Smooth muscle cell (in vitro differentiated cells): ENCODE measurements around the gene DUSP19. TPM values are rescaled to one million over a fixed set of nuclear protein-coding genes. Genes with fewer than 3 reads are reported as not detected.
A peak's percentile ranks its signal among the peaks of the same experiment; 100 is the strongest.
"Not testable (repeated sequence)": the region's sequence is repeated elsewhere in the genome, so short reads cannot be mapped to it uniquely, and the experiment has no call there.

ENCODE experiments used
- DNase-seq: peaks from one replicate; lab custom pipeline; 2025; ENCODE audit not compliant: unreplicated experiment; lab: John Stamatoyannopoulos, UW
- H2AFZ ChIP-seq: fragments of 200-600 bp; sonication (generic); 2 replicates; pipeline ENCODE4 v1.6.0; 2016; ENCODE audit warnings: antibody characterized with exemption, low read depth, mild to moderate bottlenecking
- H3F3A ChIP-seq: fragments of 200-600 bp; sonication (generic); 2 replicates; pipeline ENCODE4 v1.6.0; 2017; ENCODE audit warnings: antibody characterized with exemption, low read depth
- H3K27ac ChIP-seq: fragments of 200-600 bp; sonication (generic); 2 replicates; pipeline ENCODE4 v1.5.1; 2016; ENCODE audit warnings: low read depth, mild to moderate bottlenecking
- H3K27me3 ChIP-seq: fragments of 200-600 bp; sonication (generic); 2 replicates; pipeline ENCODE4 v1.6.1; 2016; ENCODE audit warnings: low read depth, mild to moderate bottlenecking
- H3K36me3 ChIP-seq: fragments of 200-600 bp; sonication (generic); 2 replicates; pipeline ENCODE4 v1.5.1; 2016; ENCODE audit warnings: low read depth
- H3K4me1 ChIP-seq: fragments of 200-600 bp; sonication (generic); 2 replicates; pipeline ENCODE4 v1.5.1; 2016; ENCODE audit warnings: low read depth
- H3K4me2 ChIP-seq: fragments of 200-600 bp; sonication (generic); 2 replicates; pipeline ENCODE4 v1.6.0; 2016; ENCODE audit warnings: mild to moderate bottlenecking
- H3K4me3 ChIP-seq: fragments of 200-600 bp; sonication (generic); 2 replicates; pipeline ENCODE4 v1.5.1; 2016; ENCODE audit warnings: mild to moderate bottlenecking
- H3K79me2 ChIP-seq: fragments of 200-600 bp; sonication (generic); 2 replicates; pipeline ENCODE4 v1.6.0; 2016; ENCODE audit warnings: low read depth, mild to moderate bottlenecking
- H3K9ac ChIP-seq: fragments of 200-600 bp; sonication (generic); 2 replicates; pipeline ENCODE4 v1.6.0; 2016; ENCODE audit warnings: low read depth
- H3K9me3 ChIP-seq: fragments of 200-600 bp; sonication (generic); replicated peaks from 2 replicates; pipeline ENCODE4 v1.5.1; 2016; ENCODE audit warnings: low read depth
- H4K20me1 ChIP-seq: fragments of 200-600 bp; sonication (generic); 2 replicates; pipeline ENCODE4 v1.6.0; 2016; ENCODE audit warnings: low read depth
- WGBS: methylation state at CpG from one replicate; pipeline ENCODE4 v1.1.7; 2016; ENCODE audit warnings: low lambda C conversion rate; 5-methylcytosine and 5-hydroxymethylcytosine counted together
- polyA plus RNA-seq: library from polyadenylated mRNA; unstranded; fragments of >200 nt; fragmentation: Nextera tagmentation; extraction: Ambion mirVana; gene quantifications from 2 replicates; pipeline ENCODE4 v1.2.1, GENCODE V29; 2016
- total RNA-seq: library from RNA; depleted of rRNA; stranded (reverse); fragments of >200 nt; gene quantifications from 2 replicates; pipeline ENCODE4 v1.2.3, GENCODE V29; 2014
- TF ChIP-seq, protein P1 (sequence below): fragments of 200-600 bp; sonication (generic); IDR thresholded peaks from 2 replicates; pipeline ENCODE4 v1.5.1; 2017; ENCODE audit warnings: borderline replicate concordance, mild to moderate bottlenecking, antibody characterized with exemption; ENCODE audit not compliant: insufficient read depth, poor library complexity, severe bottlenecking

DUSP19 gene
- total and polyA plus RNA-seq, 2 experiments from 2014 or later, result 0.70 to 1.2 TPM

DNA sequence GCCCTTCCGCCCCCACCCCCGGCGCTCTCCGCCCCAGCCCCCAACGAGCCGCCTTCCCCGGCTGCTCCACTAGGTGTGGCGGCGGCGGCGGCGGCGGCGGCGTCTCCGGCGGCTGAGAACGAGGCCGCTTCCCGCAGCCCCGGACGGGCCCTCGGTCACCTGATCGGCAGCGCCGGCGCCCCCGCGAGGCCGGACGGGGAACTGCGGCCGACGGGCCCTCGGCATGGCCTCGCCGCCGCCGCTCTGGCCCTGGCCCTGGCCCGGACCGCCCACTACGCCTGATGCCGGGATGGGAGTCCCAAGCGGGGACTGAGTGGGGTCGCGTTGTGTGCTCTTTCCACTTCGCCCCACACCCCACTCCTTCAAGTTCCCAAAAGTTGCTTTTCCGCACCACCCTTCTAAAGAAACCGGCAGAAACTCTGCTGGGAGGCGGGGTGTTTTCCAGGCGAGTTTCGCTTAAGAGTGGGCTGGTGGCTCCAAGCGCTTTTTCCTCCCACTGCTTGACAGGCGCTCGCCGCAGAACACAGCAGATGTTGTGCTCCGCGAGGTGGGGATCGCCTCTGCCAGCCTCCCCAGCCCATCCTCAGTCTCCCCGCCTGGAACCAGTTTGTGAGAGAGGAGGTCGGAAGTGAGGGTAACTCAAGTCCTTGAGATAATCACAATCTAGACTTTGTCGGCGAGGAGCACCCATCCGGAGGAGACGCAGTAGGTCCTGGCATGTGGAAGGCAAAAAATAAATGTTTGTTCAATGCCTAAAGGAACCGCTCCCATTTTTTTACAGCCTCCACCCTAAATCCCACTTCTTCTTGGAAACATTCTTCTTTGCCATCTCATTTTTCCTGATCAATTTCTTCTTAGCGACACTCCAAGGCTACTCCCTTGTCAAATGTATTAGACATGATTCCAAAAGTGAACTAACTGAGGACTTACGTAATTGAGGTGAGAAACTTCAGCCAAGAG, 39.9 kb upstream of the DUSP19 start, which contains the start of gene NCKAP1:
Gene NCKAP1, minus strand, starts transcription at position 117 of the 960 bp plus-strand sequence. CDS start 358 bp downstream, outside the sequence.
- H3K9ac ChIP-seq, result peak within 1 kb of the TSS; percentile 95
- peaks cover 30% of the 10 kb centered on the region for H3K4me1 ChIP-seq
- no peaks in the 10 kb centered on the region for H3K36me3 ChIP-seq
- peak within 1 kb of the TSS; percentile 93 for H3K27ac ChIP-seq
- peaks cover 16% of the 10 kb centered on the region for H3F3A ChIP-seq
- DNase-seq, result peak; percentile 89
- H2AFZ ChIP-seq, result peak within 1 kb of the TSS; percentile 99
- 8% methylated on average over 32 of the region's 68 CpGs for WGBS
- H3K9me3 ChIP-seq, result no peaks in the 10 kb centered on the region
- H3K79me2 ChIP-seq, result peaks cover 39% of the 10 kb centered on the region
- TF ChIP-seq, protein P1, sequence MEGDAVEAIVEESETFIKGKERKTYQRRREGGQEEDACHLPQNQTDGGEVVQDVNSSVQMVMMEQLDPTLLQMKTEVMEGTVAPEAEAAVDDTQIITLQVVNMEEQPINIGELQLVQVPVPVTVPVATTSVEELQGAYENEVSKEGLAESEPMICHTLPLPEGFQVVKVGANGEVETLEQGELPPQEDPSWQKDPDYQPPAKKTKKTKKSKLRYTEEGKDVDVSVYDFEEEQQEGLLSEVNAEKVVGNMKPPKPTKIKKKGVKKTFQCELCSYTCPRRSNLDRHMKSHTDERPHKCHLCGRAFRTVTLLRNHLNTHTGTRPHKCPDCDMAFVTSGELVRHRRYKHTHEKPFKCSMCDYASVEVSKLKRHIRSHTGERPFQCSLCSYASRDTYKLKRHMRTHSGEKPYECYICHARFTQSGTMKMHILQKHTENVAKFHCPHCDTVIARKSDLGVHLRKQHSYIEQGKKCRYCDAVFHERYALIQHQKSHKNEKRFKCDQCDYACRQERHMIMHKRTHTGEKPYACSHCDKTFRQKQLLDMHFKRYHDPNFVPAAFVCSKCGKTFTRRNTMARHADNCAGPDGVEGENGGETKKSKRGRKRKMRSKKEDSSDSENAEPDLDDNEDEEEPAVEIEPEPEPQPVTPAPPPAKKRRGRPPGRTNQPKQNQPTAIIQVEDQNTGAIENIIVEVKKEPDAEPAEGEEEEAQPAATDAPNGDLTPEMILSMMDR, result peak; percentile 95
- no peaks in the 10 kb centered on the region for H3K27me3 ChIP-seq
- H4K20me1 ChIP-seq, result peaks cover 35% of the 10 kb centered on the region
- H3K4me2 ChIP-seq, result peak within 1 kb of the TSS; percentile 87
- H3K4me3 ChIP-seq, result peak within 1 kb of the TSS; percentile 64

DNA sequence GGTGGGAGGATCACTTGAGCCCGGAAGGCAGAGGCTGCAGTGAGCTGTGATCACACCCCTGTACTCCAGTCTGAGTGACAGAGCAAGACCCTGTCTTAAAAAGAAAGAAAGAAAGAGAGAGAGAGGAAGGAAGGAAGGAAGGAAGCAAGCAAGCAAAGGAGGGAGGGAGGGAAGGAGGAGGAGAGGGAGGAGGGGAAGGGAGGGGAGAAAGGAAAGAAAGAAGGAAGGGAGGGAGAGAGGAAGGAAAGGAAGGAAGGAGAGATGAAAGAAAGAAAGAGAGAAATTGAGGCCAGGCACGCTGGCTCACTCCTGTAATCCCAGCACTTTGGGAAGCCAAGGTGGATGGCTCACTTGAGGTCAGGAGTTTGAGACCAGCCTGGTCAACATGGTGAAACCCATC, 37.9 kb upstream of the DUSP19 start:
- Histone ChIP-seq H4K20me1 (peaks cover 15% of the 10 kb centered on the region), H2AFZ (no peak overlapping the region), H3K4me1 (peaks cover 12% of the 10 kb centered on the region), H3K9me3 (no peaks in the 10 kb centered on the region), H3F3A (peaks cover 11% of the 10 kb centered on the region), H3K4me2 (no peak overlapping the region), H3K79me2 (peaks cover 19% of the 10 kb centered on the region), H3K36me3 (no peaks in the 10 kb centered on the region), H3K27me3 (no peaks in the 10 kb centered on the region), H3K27ac (no peak overlapping the region), H3K4me3 (no peak overlapping the region), H3K9ac (no peak overlapping the region)
- TF ChIP-seq, protein P1, result no peak
- WGBS, result 96% methylated on average over 2 of the region's 2 CpGs
- DNase-seq, result no peak

DNA sequence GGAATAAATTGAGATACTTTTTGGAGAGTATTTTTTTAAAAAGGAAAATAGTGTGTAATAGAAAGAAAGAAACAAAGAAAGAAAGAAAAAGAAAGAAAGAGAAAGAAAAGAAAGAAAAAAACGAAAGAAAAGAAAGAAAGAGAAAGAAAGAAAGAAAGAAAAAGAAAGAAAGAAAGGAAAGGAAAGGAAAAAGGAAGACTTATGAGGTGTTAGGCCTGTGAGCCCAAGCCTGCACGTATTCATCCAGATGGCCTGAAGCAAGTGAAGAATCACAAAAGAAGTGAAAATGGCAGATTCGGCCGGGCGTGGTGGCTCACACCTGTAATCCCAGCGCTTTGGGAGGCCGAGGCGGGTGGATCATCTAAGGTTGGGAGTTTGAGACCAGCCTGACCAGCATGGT, 35.0 kb upstream of the DUSP19 start:
- H3K9me3 ChIP-seq, H3K36me3 ChIP-seq, H3K27ac ChIP-seq, H4K20me1 ChIP-seq, H3K9ac ChIP-seq, H3K4me1 ChIP-seq, H3F3A ChIP-seq, H3K27me3 ChIP-seq, H2AFZ ChIP-seq, H3K79me2 ChIP-seq, H3K4me2 ChIP-seq, DNase-seq, H3K4me3 ChIP-seq: not testable (repeated sequence)
- 94% methylated on average over 8 of the region's 8 CpGs for WGBS

DNA sequence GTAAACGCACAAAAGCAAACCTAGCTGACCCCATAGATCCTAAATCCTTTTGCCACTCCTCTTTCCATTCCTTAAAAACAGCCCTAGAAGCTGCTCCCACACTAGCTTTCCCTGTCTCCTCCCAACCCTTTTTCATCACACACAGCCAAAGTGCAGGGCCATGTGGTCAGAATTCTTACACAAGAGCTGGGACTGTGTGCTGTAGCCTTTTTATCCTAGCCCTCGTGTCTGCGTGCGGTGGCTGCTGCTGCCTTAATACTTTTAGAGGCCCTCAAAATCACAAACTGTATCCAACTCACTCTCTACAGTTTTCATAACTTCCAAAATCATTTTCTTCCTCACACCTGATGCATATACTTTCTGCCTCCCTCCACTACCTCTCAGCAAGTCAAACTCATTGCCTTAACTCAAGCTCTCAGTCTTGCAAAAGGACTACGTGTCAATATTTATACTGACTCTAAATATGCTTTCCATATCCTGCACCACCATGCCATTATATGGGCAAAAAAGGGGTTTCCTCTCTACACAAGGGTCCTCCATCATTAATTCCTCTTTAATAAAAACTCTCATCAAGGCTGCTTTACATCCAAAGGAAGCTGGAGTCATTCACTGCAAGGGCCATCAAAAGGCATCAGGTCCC, 30.9 kb upstream of the DUSP19 start:
- not testable (repeated sequence) for H3K27me3 ChIP-seq, H3F3A ChIP-seq, H3K4me1 ChIP-seq, H3K4me2 ChIP-seq, H3K9ac ChIP-seq, H3K79me2 ChIP-seq, H2AFZ ChIP-seq, DNase-seq, H3K36me3 ChIP-seq, H3K27ac ChIP-seq, H3K9me3 ChIP-seq, H3K4me3 ChIP-seq, H4K20me1 ChIP-seq
- WGBS, result 85% methylated on average over 5 of the region's 5 CpGs
